Keratinocyte (primary cell): ENCODE results near the gene HACE1. TPM values are rescaled to one million over a fixed set of nuclear protein-coding genes. Genes with fewer than 3 reads are reported as not detected.
A peak's percentile ranks its signal among the peaks of the same experiment; 100 is the strongest.

Experiments used
- DNase-seq: peaks from one replicate; pipeline ENCODE4 v3.0.0-alpha.2; 2011; ENCODE audit warnings: low read depth, missing footprints, low spot score
- FAIRE-seq: peaks from 2 replicates; lab custom pipeline; 2011; peaks lifted over from hg19 to GRCh38; lab: Jason Lieb, UNC
- H2AFZ ChIP-seq: 2 replicates; pipeline ENCODE4 v1.6.0; 2012; ENCODE audit warnings: low read length, control low read depth, inconsistent platforms; ENCODE audit not compliant: control insufficient read depth
- H3K27ac ChIP-seq: 2 replicates; pipeline ENCODE4 v1.5.1; 2011; ENCODE audit warnings: low read length; ENCODE audit not compliant: control insufficient read depth, insufficient read depth
- H3K27me3 ChIP-seq: 3 replicates; pipeline ENCODE4 v1.6.0; 2011; ENCODE audit warnings: low read length; ENCODE audit not compliant: control insufficient read depth, insufficient read depth; ENCODE audit errors: extremely low read depth
- H3K36me3 ChIP-seq, 2 experiments: 2 replicates in 1 of 2; 3 replicates in 1 of 2; pipeline ENCODE4 v1.5.1; 2011; ENCODE audit warnings: low read length in 2 of 2, mild to moderate bottlenecking in 1 of 2; ENCODE audit not compliant: control insufficient read depth in 2 of 2, insufficient read depth in 2 of 2; ENCODE audit errors: extremely low read depth in 1 of 2
- H3K4me1 ChIP-seq: 3 replicates; pipeline ENCODE4 v1.5.1; 2011; ENCODE audit warnings: low read length; ENCODE audit not compliant: control insufficient read depth, insufficient read depth; ENCODE audit errors: extremely low read depth
- H3K4me2 ChIP-seq: 3 replicates; pipeline ENCODE4 v1.6.0; 2011; ENCODE audit warnings: low read depth, low read length; ENCODE audit not compliant: control insufficient read depth, insufficient read depth; ENCODE audit errors: extremely low read depth
- H3K4me3 ChIP-seq, 3 experiments: fragments of 200-600 bp in 1 of 3; sonication (generic) in 1 of 3; 2 replicates in 2 of 3; 3 replicates in 1 of 3; pipeline ENCODE4 v1.5.1; 2011 to 2016; ENCODE audit warnings: low read length in 3 of 3, mild to moderate bottlenecking in 3 of 3, control low read depth in 2 of 3, inconsistent platforms in 1 of 3, low read depth in 1 of 3, mixed read lengths in 1 of 3, mixed run types in 1 of 3, moderate library complexity in 1 of 3; ENCODE audit not compliant: control insufficient read depth in 2 of 3, insufficient read depth in 2 of 3; ENCODE audit errors: extremely low read depth in 1 of 3
- H3K79me2 ChIP-seq: 2 replicates; pipeline ENCODE4 v1.6.0; 2012; ENCODE audit warnings: low read length; ENCODE audit not compliant: control insufficient read depth, insufficient read depth
- H3K9ac ChIP-seq: 3 replicates; pipeline ENCODE4 v1.6.0; 2011; ENCODE audit warnings: low read length; ENCODE audit not compliant: control insufficient read depth, insufficient read depth; ENCODE audit errors: extremely low read depth
- H3K9me1 ChIP-seq: 3 replicates; pipeline ENCODE4 v1.6.0; 2011; ENCODE audit warnings: low read length; ENCODE audit not compliant: control insufficient read depth, insufficient read depth; ENCODE audit errors: extremely low read depth
- H3K9me3 ChIP-seq: 2 replicates; pipeline ENCODE4 v1.5.1; 2012; ENCODE audit warnings: low read depth, low read length; ENCODE audit not compliant: control insufficient read depth
- H4K20me1 ChIP-seq: 3 replicates; pipeline ENCODE4 v1.6.0; 2011; ENCODE audit warnings: low read length; ENCODE audit not compliant: control insufficient read depth, insufficient read depth; ENCODE audit errors: extremely low read depth
- EZH2 ChIP-seq: IDR thresholded peaks from one replicate; pipeline ENCODE4 v1.6.1; 2012; ENCODE audit warnings: inconsistent platforms, mild to moderate bottlenecking, low read length, moderate library complexity
- dilution Hi-C: fragments of 300-500 bp; cut with MboI; formaldehyde crosslinking; loops from one replicate; pipeline ENCODE4 v1.7.0; 2020; ENCODE audit warnings: low sequenced_read_pairs; ENCODE audit not compliant: extremely low pct_ligation_motif_present
- polyA plus RNA-seq, 5 experiments: library from polyadenylated mRNA; depleted of rRNA in 3 of 5; stranded (reverse) in 3 of 5; stranded (forward) in 1 of 5; unstranded in 1 of 5; fragments of >200 nt; gene quantifications; 1 replicate in 1 of 5; 2 replicates in 3 of 5; 3 replicates in 1 of 5; pipeline versions ENCODE4 v1.2.1 to v1.2.3, GENCODE V29; 2011 to 2012; ENCODE audit warnings: missing spikeins in 2 of 5, low read depth in 1 of 5, low replicate concordance in 1 of 5
- TF ChIP-seq, protein P1 (sequence below), 3 experiments: IDR thresholded peaks in 1 of 3; conservative IDR thresholded peaks in 1 of 3; optimal IDR thresholded peaks in 1 of 3; 2 replicates in 2 of 3; 3 replicates in 1 of 3; pipeline versions ENCODE3 to v1.5.1; 2011; ENCODE audit warnings: low read length in 3 of 3, mild to moderate bottlenecking in 3 of 3, moderate library complexity in 2 of 3, control low read depth in 1 of 3, inconsistent platforms in 1 of 3; ENCODE audit not compliant: insufficient read depth in 2 of 3; ENCODE audit errors: extremely low read depth in 1 of 3

HACE1 gene
- polyA plus RNA-seq, 1 donor (not counting 4 experiments of a cell fraction or from before 2014, with no cell fraction given), result 7.4 TPM

GRCh38 chr6:104682722-104683643 lies 176.7 kb downstream of the HACE1 start:
- Histone ChIP-seq H2AFZ (no peak overlapping the region), H3K4me2 (no peak overlapping the region), H4K20me1 (no peaks in the 10 kb centered on the region), H3K4me3 (no peak overlapping the region), H3K36me3 (no peaks in the 10 kb centered on the region), H3K9me3 (no peaks in the 10 kb centered on the region), H3K4me1 (no peaks in the 10 kb centered on the region), H3K27ac (no peak overlapping the region), H3K9me1 (no peaks in the 10 kb centered on the region), H3K9ac (no peak overlapping the region), H3K79me2 (no peaks in the 10 kb centered on the region), H3K27me3 (no peaks in the 10 kb centered on the region)
- TF ChIP-seq, protein P1, sequence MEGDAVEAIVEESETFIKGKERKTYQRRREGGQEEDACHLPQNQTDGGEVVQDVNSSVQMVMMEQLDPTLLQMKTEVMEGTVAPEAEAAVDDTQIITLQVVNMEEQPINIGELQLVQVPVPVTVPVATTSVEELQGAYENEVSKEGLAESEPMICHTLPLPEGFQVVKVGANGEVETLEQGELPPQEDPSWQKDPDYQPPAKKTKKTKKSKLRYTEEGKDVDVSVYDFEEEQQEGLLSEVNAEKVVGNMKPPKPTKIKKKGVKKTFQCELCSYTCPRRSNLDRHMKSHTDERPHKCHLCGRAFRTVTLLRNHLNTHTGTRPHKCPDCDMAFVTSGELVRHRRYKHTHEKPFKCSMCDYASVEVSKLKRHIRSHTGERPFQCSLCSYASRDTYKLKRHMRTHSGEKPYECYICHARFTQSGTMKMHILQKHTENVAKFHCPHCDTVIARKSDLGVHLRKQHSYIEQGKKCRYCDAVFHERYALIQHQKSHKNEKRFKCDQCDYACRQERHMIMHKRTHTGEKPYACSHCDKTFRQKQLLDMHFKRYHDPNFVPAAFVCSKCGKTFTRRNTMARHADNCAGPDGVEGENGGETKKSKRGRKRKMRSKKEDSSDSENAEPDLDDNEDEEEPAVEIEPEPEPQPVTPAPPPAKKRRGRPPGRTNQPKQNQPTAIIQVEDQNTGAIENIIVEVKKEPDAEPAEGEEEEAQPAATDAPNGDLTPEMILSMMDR (optimal IDR thresholded peaks at IDR 0.05 in 1 of 3, IDR thresholded peaks at IDR 0.05 in 1 of 3, conservative IDR thresholded peaks at IDR 0.05 in 1 of 3; ENCODE audit: extremely low read depth in 1 of 3, insufficient read depth in 2 of 3, low read length in 3 of 3), result peak; percentile 87 to 90 (median 88)
- no peak for TF ChIP-seq EZH2
- DNase-seq, result no peak
- FAIRE-seq, result peak; percentile 85
- dilution Hi-C loops, result no loop called here

GRCh38 chr6:104680539-104680938 lies 179.2 kb downstream of the HACE1 start:
- dilution Hi-C loops, result no loop called here
- Histone ChIP-seq H3K4me3 (no peak overlapping the region), H3K36me3 (no peaks in the 10 kb centered on the region), H3K4me1 (no peaks in the 10 kb centered on the region), H3K79me2 (no peaks in the 10 kb centered on the region), H3K9me3 (no peaks in the 10 kb centered on the region), H3K9ac (no peak overlapping the region), H3K27me3 (no peaks in the 10 kb centered on the region), H3K4me2 (no peak overlapping the region), H3K9me1 (no peaks in the 10 kb centered on the region), H4K20me1 (no peaks in the 10 kb centered on the region), H3K27ac (no peak overlapping the region), H2AFZ (no peak overlapping the region)
- FAIRE-seq (no peak), DNase-seq (no peak)
- TF ChIP-seq, protein P1 (optimal IDR thresholded peaks at IDR 0.05 in 1 of 3, IDR thresholded peaks at IDR 0.05 in 1 of 3, conservative IDR thresholded peaks at IDR 0.05 in 1 of 3; ENCODE audit: extremely low read depth in 1 of 3, insufficient read depth in 2 of 3, low read length in 3 of 3), result no peak
- no peak for TF ChIP-seq EZH2
